ENCODE data around the gene ZBTB24. TPM values are rescaled to one million over a fixed set of nuclear protein-coding genes. Genes with fewer than 3 reads are reported as not detected.

The ZBTB24 gene
- total RNA-seq, 1 experiment from 2014 or later, result 4.8 TPM

- DNase-seq (ENCODE audit: low spot score), result no peak
These were observed 15.9 kb upstream of the ZBTB24 start for GRCh38 chr6:109498936-109499335.

- DNase-seq (ENCODE audit: low spot score), result no peak
These were observed 15.0 kb upstream of the ZBTB24 start for GRCh38 chr6:109498052-109498451.

- DNase-seq (ENCODE audit: low spot score), result no peak
These were observed 13.2 kb upstream of the ZBTB24 start for GRCh38 chr6:109496036-109496772.

DNA sequence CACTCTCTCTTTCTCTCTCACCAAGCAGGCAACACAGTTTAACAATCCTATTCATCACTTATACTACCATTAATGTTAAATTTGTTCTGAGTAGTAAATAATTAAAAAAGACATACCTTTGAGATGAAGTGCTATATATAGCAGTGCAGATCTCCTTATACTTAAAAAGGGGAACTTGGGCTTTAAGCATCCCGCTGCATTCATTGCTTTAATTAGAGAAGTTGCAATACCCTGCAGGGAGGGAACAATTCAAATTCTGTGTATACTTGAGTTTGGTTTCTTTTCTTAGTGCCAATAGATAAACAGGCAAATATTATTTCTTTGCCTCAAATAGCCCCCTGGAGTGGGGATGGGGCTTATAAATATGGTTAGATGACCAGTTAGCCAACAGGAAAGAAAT lies 10.8 kb upstream of the ZBTB24 start:
- no peak for DNase-seq (ENCODE audit: low spot score)

DNA sequence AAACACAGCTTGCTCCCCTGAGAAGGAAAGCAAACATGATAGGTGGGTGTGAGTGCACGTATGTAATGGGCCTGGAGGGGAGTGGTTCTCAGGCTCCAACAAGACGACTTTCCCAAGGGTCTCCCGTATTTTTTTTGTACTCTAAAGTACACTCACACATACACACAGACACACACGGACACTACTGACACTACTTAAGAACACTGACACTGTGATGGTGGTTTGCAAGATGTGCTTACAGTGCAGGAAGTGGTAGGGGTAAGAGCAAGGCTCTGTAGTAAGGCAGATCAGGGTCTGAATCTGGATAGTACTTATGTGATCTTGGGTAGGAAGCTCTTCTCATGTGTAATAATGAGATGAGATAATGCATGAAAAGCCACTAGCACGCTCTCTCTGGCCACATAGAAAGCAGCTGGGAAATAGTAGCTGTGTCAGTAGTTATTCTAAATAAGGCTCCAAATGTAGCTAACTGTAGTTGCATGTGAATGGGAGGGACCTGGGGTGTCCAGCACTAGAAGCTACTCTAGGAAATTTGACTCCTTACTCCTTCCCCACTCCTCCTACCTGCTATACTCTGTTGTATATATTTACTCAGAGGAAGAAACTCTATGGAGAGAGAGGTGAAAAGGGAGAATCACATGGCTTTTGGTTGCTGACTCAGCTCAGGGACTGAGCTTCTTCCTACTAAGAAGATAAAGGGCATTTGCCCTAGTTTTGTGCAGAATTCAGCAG lies 8.4 kb upstream of the ZBTB24 start:
- DNase-seq (ENCODE audit: low spot score), result no peak

GRCh38 chr6:109490713-109491112 lies 7.7 kb upstream of the ZBTB24 start:
- DNase-seq (ENCODE audit: low spot score), result no peak

DNA sequence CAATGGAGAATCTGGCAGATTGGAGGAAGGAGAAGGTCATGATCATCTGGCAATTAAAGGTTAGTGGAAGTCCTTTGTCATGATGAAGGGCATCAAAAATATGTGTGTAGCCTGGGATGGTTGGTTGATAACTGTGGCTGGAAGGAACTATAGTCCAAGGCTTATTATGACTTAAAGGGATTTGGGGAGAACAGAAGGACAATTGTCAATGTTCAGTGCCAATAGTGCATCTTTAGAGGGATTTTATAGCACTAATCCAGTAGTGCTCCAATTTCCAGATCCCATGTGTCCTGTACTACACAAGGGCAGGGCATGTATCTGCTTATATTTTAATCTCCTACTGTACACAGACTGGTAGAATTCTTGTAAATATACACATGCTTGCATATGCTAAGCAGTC lies 5.0 kb upstream of the ZBTB24 start:
- DNase-seq (ENCODE audit: low spot score), result no peak

DNA sequence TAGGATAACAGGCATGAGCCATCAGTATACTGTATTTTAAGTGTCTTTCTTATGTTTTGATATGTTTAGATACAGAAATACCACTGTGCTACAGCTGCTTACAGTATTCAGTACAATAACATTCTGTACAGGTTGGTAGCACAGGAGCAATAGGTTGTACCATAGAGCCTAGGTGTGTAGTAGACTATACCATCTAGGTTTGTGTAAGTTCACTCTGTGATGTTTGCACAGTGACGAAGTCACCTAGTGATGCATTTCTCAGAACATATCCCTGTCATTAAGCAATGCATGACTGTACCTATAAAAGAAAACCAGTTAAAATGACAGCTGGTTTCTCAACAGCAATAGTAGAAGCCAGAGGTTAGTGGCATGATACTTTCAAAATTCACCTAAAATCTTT lies 3.0 kb upstream of the ZBTB24 start:
- peak; percentile 66 for DNase-seq (ENCODE audit: low spot score)

GRCh38 chr6:109485266-109485935 lies 2.4 kb upstream of the ZBTB24 start:
- DNase-seq (ENCODE audit: low spot score), result no peak

- no peak for DNase-seq (ENCODE audit: low spot score)
These were observed 1.1 kb upstream of the ZBTB24 start for GRCh38 chr6:109484122-109484521.

- DNase-seq (ENCODE audit: low spot score), result no peak
These were observed 677 bp upstream of the ZBTB24 start for GRCh38 chr6:109483735-109484057.

DNA sequence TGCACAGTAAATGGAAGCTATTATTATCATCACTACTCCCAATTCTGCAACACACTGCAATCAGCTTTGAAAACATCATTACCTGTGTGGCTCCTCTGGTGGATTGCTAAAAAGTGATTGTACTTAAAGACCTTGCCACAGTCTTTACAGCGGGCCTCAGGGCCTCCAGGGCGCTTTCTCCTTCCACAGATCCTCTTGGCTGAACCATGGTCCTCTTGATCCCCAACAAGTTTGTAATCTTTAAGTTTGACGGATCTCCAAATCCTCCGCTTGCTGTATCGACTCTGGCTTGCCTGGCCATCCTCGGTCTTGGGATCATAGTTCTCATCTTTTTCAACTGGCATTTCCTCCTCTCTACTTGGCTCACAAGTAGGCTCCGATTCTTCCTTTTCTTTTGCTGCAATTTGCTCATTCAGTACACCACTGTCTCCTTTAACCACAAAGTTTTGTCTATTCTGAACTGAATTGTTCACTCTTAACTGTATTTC lies 2.0 kb downstream of the ZBTB24 start:
- no peak for DNase-seq (ENCODE audit: low spot score)

- DNase-seq (ENCODE audit: low spot score), result no peak
These were observed 4.0 kb downstream of the ZBTB24 start for GRCh38 chr6:109478841-109479624.

DNA sequence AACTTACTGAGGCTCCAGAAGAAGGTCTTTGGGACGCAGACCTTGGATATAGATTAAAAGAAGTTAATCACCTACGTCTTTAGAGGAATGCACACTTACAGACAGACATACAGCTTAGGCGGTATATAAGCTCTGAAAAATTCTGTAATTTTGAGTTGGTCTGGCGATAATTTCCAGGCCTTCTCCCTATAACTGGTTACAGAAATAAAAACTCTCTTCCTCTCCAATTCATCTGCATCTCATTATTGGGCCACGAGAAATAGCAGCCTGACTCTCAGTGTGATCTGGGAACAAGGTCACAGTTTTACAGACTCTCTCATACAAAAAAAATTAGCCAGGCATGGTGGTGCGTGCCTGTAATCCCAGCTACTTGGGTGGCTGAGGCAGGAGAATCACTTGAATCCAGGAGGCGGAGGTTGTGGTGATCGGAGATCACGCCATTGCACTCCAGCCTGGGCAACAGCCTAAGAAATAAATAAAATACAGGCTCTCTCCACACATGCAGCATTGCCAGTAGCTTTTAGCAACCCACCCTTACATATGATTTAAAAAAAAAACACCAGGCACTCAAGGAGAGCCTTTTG lies 4.7 kb downstream of the ZBTB24 start:
- DNase-seq (ENCODE audit: low spot score), result no peak

- no peak for DNase-seq (ENCODE audit: low spot score)
These were observed 5.3 kb downstream of the ZBTB24 start for GRCh38 chr6:109477725-109478124.

DNA sequence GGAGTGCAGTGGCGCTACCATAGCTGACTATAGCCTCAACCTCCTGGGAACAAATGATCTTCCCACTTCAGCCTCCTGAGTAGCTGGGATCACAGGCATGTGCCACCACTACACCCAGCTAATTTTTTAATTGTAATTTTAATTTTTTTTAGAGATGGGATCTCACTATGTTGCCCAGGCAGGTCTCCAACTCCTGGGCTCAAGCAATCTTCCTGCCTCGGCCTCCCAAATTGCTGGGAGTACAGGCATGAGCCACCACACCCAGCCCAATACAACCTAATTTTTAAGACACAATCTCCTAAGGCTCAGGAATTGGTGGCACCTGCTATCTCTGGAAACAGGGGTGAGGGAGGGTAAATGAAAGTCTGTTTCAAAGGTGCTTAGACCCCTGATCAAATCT lies 5.8 kb downstream of the ZBTB24 start:
- no peak for DNase-seq (ENCODE audit: low spot score)

- DNase-seq (ENCODE audit: low spot score), result no peak
These were observed 7.4 kb downstream of the ZBTB24 start for GRCh38 chr6:109475625-109476024.

DNA sequence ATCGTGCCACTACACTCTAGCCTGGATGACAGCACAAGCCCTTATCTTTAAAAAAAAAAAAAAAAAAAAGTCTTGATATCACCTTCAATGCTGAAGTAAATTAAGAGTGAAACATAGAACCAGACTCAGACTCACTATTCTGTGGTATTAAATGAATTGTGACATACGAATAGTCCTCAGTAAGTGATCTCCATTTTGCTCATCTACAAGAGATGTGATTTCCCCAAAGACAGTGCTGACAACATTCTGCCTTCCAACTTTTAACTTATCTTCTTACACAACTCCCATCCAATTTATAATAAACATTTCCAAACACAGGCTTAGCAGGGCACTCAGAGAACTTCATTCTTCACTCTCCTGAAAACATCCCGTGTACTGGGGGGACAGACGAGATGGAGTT lies 8.0 kb downstream of the ZBTB24 start:
- DNase-seq (ENCODE audit: low spot score), result no peak

- no peak for DNase-seq (ENCODE audit: low spot score)
These were observed 9.9 kb downstream of the ZBTB24 start for GRCh38 chr6:109473120-109473519.

DNA sequence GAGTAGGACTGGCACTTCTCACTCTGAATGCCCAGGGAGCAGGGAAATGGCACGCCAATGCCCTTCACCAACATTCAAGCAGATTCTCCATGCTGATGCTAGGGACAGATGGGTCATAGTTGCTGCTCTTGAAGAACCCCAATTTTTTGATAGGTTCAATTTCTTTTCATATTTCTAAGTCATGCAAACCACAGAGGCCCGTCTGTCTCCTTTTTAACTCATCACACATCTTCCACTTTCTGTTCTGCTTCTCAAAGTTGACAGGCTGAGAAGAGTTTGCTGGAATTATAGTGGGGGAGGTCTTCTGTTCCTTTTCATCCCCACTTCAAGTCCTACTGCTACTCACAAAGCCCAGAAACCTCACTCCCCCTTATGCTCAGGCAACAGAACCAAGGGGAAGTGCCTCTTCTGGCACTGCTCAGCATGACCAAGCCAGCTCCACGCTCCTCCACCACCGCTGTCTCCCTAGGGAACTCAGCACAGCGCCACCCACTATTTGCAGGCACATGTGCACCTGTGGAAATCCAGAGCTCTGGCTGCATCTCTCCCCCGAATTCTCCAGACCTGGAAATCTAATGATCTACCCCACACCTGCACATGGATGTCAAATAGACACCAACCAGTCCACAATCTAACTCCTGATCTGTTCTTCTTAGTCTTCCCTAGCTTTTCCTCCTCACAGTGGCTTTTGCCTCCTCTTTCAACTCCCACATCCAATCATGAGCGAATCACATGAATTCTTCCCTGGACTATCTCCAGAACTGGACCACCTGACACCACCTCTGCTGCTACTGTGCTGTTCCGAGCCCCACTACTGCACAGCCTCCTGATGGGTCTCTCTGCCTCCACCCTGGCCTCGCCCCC lies 10.7 kb downstream of the ZBTB24 start:
- DNase-seq (ENCODE audit: low spot score), result no peak

All from HT-29 (cell line).